ENCODE results near the gene GAREM1.

Gene GAREM1

DNA sequence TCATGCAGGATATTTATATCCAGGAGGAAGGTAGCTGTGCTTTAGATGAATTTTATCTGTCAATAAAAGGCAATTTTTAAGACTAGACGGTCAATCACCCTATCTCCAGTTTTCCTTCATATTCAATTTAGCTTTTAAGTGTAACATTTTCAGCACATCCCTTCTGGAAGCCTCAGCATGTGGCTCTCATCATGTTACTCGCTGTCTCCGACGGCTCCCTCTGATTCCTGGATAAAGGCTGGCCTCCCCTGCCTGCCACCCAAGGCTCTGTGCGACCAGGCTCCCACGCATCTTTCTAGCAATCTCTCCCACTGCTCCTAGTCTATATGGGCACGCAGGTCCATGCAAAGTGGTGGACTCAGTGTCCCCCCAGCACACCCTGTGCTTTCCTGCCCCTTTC lies 196.4 kb downstream of the GAREM1 start:
- no peaks in the 10 kb centered on the region for H3K4me1 ChIP-seq (ENCODE audit: control insufficient read depth, low read depth, low read length)
- H3K4ac ChIP-seq (ENCODE audit: low read depth, low read length) = no peak overlapping the region
- WGBS (ENCODE audit: extremely low coverage, insufficient coverage, low lambda C conversion rate) = no CpG with 5 or more reads among the region's 7 CpGs

DNA sequence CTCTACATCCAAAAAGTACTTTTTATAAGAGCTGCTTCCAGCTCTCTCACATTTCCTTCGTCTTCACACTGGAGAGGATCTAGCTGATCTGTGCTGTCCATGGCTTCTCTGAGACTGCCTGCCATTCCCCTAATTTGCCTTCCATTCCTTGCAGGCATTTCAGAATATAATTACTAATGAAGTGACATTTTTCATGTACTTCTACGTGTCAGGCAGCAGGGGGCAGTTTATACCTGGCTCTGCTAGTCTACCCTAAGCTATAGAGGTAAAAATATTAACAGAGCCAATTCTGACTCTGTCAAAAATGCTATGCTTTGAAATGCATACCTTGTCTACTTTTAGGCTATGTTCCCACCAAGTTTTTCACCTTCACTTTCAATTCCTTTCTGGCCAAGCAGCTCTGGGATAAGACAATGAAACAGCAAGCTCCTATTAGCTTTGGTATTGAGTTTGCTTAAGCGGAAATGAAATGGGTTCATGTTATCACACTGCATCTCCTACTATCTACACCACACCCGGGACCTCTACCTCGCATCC lies 198.9 kb downstream of the GAREM1 start:
- H3K56ac ChIP-seq (ENCODE audit: low read length) = no peak overlapping the region
- H3K9ac ChIP-seq (ENCODE audit: low read length) = no peak overlapping the region
- H3K36me3 ChIP-seq (ENCODE audit: control insufficient read depth, insufficient read depth, low read length) = no peaks in the 10 kb centered on the region
- H3K27me3 ChIP-seq (ENCODE audit: insufficient read depth, low read length, poor library complexity) = no peaks in the 10 kb centered on the region
- no CpG with 5 or more reads among the region's 5 CpGs for WGBS (ENCODE audit: extremely low coverage, insufficient coverage, low lambda C conversion rate)
- no peak overlapping the region for H2BK120ac ChIP-seq (ENCODE audit: low read depth, low read length)
- H2BK15ac ChIP-seq (replicated peaks; ENCODE audit: low read depth) = no peak overlapping the region
- no peak overlapping the region for H3K23ac ChIP-seq (ENCODE audit: low read length)
- no peak overlapping the region for H3K4me3 ChIP-seq (ENCODE audit: low read length)
- no peak overlapping the region for H4K5ac ChIP-seq (ENCODE audit: low read length)
- no peak overlapping the region for H2AK5ac ChIP-seq (ENCODE audit: low read length)
- no peak overlapping the region for H3K4me2 ChIP-seq (ENCODE audit: low read length)
- peak; percentile 72 for DNase-seq
- H3K4ac ChIP-seq (ENCODE audit: low read depth, low read length) = no peak overlapping the region
- no peak overlapping the region for H4K8ac ChIP-seq (ENCODE audit: low read depth, low read length)
- H3K18ac ChIP-seq (ENCODE audit: low read length) = no peak overlapping the region
- H3K79me2 ChIP-seq (ENCODE audit: control insufficient read depth, insufficient read depth, low read length) = no peaks in the 10 kb centered on the region
- no peaks in the 10 kb centered on the region for H3K4me1 ChIP-seq (ENCODE audit: control insufficient read depth, low read depth, low read length)
- H3K27ac ChIP-seq (ENCODE audit: low read depth, low read length) = no peak overlapping the region
- H2BK5ac ChIP-seq (ENCODE audit: low read length) = no peak overlapping the region
- no peaks in the 10 kb centered on the region for H3K79me1 ChIP-seq (ENCODE audit: low read length)

More for the DNA sequence above, 196.4 kb downstream of the GAREM1 start:
- H2BK120ac ChIP-seq (ENCODE audit: low read depth, low read length) = no peak overlapping the region
- no peak overlapping the region for H3K27ac ChIP-seq (ENCODE audit: low read depth, low read length)
- no peak overlapping the region for H2AK5ac ChIP-seq (ENCODE audit: low read length)
- no peaks in the 10 kb centered on the region for H3K79me1 ChIP-seq (ENCODE audit: low read length)
- no peak overlapping the region for H4K8ac ChIP-seq (ENCODE audit: low read depth, low read length)
- no peaks in the 10 kb centered on the region for H3K27me3 ChIP-seq (ENCODE audit: insufficient read depth, low read length, poor library complexity)
- DNase-seq = no peak
- no peak overlapping the region for H3K23ac ChIP-seq (ENCODE audit: low read length)
- H2BK5ac ChIP-seq (ENCODE audit: low read length) = no peak overlapping the region
- no peak overlapping the region for H3K56ac ChIP-seq (ENCODE audit: low read length)
- no peak overlapping the region for H2BK15ac ChIP-seq (replicated peaks; ENCODE audit: low read depth)
- H3K4me3 ChIP-seq (ENCODE audit: low read length) = no peak overlapping the region
- no peak overlapping the region for H3K9ac ChIP-seq (ENCODE audit: low read length)
- no peaks in the 10 kb centered on the region for H3K36me3 ChIP-seq (ENCODE audit: control insufficient read depth, insufficient read depth, low read length)
- no peak overlapping the region for H4K5ac ChIP-seq (ENCODE audit: low read length)
- H3K4me2 ChIP-seq (ENCODE audit: low read length) = no peak overlapping the region
- no peak overlapping the region for H3K18ac ChIP-seq (ENCODE audit: low read length)
- no peaks in the 10 kb centered on the region for H3K79me2 ChIP-seq (ENCODE audit: control insufficient read depth, insufficient read depth, low read length)

DNA sequence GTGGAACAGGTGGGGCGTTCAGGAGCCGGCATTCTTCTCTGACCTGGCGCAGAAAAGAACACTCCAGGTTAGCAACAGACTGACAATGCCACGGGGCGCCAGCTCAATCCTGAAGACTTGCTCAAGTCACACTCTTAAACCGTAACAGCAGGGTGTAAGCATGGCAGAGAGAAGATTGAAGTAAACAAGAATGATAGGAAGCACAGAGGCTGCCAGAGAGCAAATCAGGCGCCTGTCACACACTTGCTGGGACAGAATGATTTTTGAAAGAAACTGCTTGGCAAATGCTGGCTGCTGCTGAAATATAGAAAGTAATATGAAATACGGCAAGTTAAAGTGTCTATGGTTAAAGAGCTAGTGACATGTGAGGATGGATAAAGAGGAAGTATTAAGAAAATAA lies 200.3 kb downstream of the GAREM1 start:
- no peak overlapping the region for H4K8ac ChIP-seq (ENCODE audit: low read depth, low read length)
- no peak overlapping the region for H3K18ac ChIP-seq (ENCODE audit: low read length)
- no peaks in the 10 kb centered on the region for H3K79me1 ChIP-seq (ENCODE audit: low read length)
- H3K36me3 ChIP-seq (ENCODE audit: control insufficient read depth, insufficient read depth, low read length) = no peaks in the 10 kb centered on the region
- no peak overlapping the region for H3K56ac ChIP-seq (ENCODE audit: low read length)
- H2BK120ac ChIP-seq (ENCODE audit: low read depth, low read length) = no peak overlapping the region
- H3K27ac ChIP-seq (ENCODE audit: low read depth, low read length) = no peak overlapping the region
- H3K4ac ChIP-seq (ENCODE audit: low read depth, low read length) = no peak overlapping the region
- H3K27me3 ChIP-seq (ENCODE audit: insufficient read depth, low read length, poor library complexity) = no peaks in the 10 kb centered on the region
- H3K4me3 ChIP-seq (ENCODE audit: low read length) = no peak overlapping the region
- no peak overlapping the region for H3K23ac ChIP-seq (ENCODE audit: low read length)
- H3K79me2 ChIP-seq (ENCODE audit: control insufficient read depth, insufficient read depth, low read length) = no peaks in the 10 kb centered on the region
- H3K9ac ChIP-seq (ENCODE audit: low read length) = no peak overlapping the region
- no peak overlapping the region for H4K5ac ChIP-seq (ENCODE audit: low read length)
- DNase-seq = no peak
- 100% methylated on average over 1 of the region's 8 CpGs for WGBS (ENCODE audit: extremely low coverage, insufficient coverage, low lambda C conversion rate)
- H3K4me2 ChIP-seq (ENCODE audit: low read length) = no peak overlapping the region
- H2AK5ac ChIP-seq (ENCODE audit: low read length) = no peak overlapping the region
- H2BK5ac ChIP-seq (ENCODE audit: low read length) = no peak overlapping the region
- H3K4me1 ChIP-seq (ENCODE audit: control insufficient read depth, low read depth, low read length) = no peaks in the 10 kb centered on the region
- no peak overlapping the region for H2BK15ac ChIP-seq (replicated peaks; ENCODE audit: low read depth)

DNA sequence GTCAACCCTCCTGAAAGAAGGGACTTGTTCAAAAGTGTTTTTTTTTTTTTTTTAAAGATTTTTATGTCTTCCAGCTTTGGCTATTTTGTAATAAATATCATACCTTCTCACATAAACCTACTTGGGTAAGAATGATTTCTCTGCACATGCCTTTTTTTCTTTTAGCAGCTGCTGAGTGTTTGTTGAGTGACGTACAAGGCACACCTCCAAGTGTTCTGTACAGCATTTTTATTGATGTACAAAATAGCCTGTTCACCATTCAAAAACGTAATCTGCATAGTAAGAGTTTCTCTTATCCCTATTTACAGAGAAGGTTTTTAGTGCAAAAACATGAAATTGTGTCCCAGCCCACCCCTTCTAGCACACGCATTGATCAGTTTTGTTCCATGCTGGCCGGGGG lies 203.2 kb downstream of the GAREM1 start:
- no CpG with 5 or more reads among the region's 4 CpGs for WGBS (ENCODE audit: extremely low coverage, insufficient coverage, low lambda C conversion rate)

GRCh38 chr18:32264401-32264800 lies 206.3 kb downstream of the GAREM1 start:
- no peak for DNase-seq
- Histone ChIP-seq H3K9ac (ENCODE audit: low read length) (no peak overlapping the region), H2BK120ac (ENCODE audit: low read depth, low read length) (no peak overlapping the region), H3K79me2 (ENCODE audit: control insufficient read depth, insufficient read depth, low read length) (no peaks in the 10 kb centered on the region), H2BK5ac (ENCODE audit: low read length) (no peak overlapping the region), H3K27ac (ENCODE audit: low read depth, low read length) (no peak overlapping the region), H3K23ac (ENCODE audit: low read length) (no peak overlapping the region), H2AK5ac (ENCODE audit: low read length) (no peak overlapping the region), H4K8ac (ENCODE audit: low read depth, low read length) (no peak overlapping the region), H3K56ac (ENCODE audit: low read length) (no peak overlapping the region), H3K4me2 (ENCODE audit: low read length) (no peak overlapping the region), H3K4me1 (ENCODE audit: control insufficient read depth, low read depth, low read length) (no peaks in the 10 kb centered on the region), H3K4me3 (ENCODE audit: low read length) (no peak overlapping the region), H3K79me1 (ENCODE audit: low read length) (no peaks in the 10 kb centered on the region), H3K4ac (ENCODE audit: low read depth, low read length) (no peak overlapping the region), H3K27me3 (ENCODE audit: insufficient read depth, low read length, poor library complexity) (no peaks in the 10 kb centered on the region), H3K18ac (ENCODE audit: low read length) (no peak overlapping the region), H3K36me3 (ENCODE audit: control insufficient read depth, insufficient read depth, low read length) (no peaks in the 10 kb centered on the region), H4K5ac (ENCODE audit: low read length) (no peak overlapping the region), H2BK15ac (replicated peaks; ENCODE audit: low read depth) (no peak overlapping the region)
- no CpG with 5 or more reads among the region's 2 CpGs for WGBS (ENCODE audit: extremely low coverage, insufficient coverage, low lambda C conversion rate)

More for the DNA sequence above, 203.2 kb downstream of the GAREM1 start:
- Histone ChIP-seq H3K9ac (ENCODE audit: low read length) (no peak overlapping the region), H2BK15ac (replicated peaks; ENCODE audit: low read depth) (no peak overlapping the region), H2BK120ac (ENCODE audit: low read depth, low read length) (no peak overlapping the region), H3K56ac (ENCODE audit: low read length) (no peak overlapping the region), H3K18ac (ENCODE audit: low read length) (no peak overlapping the region), H4K8ac (ENCODE audit: low read depth, low read length) (no peak overlapping the region), H3K4me3 (ENCODE audit: low read length) (no peak overlapping the region), H4K5ac (ENCODE audit: low read length) (no peak overlapping the region), H3K4me1 (ENCODE audit: control insufficient read depth, low read depth, low read length) (no peaks in the 10 kb centered on the region), H3K23ac (ENCODE audit: low read length) (no peak overlapping the region), H3K27me3 (ENCODE audit: insufficient read depth, low read length, poor library complexity) (no peaks in the 10 kb centered on the region), H3K4ac (ENCODE audit: low read depth, low read length) (no peak overlapping the region), H3K27ac (ENCODE audit: low read depth, low read length) (no peak overlapping the region), H3K36me3 (ENCODE audit: control insufficient read depth, insufficient read depth, low read length) (no peaks in the 10 kb centered on the region), H3K79me2 (ENCODE audit: control insufficient read depth, insufficient read depth, low read length) (no peaks in the 10 kb centered on the region), H3K4me2 (ENCODE audit: low read length) (no peak overlapping the region), H2AK5ac (ENCODE audit: low read length) (no peak overlapping the region), H3K79me1 (ENCODE audit: low read length) (no peaks in the 10 kb centered on the region), H2BK5ac (ENCODE audit: low read length) (no peak overlapping the region)
- no peak for DNase-seq

DNA sequence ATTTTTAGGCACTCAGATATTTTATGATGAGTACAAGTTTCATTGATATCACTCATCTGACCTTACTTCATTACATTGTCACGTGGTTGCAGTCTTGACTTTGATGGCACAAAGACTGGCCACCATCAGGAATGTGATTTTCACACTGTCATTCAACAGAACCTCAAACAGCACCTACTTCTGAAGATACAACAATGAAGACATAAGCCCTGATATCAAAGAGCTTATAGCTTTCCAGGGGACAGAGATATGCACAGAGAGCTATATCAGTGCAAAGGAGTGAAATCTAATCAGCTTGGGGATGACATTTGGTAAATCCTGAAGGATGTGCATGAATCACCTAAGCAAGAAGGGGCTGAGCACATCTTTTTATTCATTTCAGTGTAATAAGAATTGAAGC lies 208.6 kb downstream of the GAREM1 start:
- Histone ChIP-seq H4K8ac (ENCODE audit: low read depth, low read length) (no peak overlapping the region), H4K5ac (ENCODE audit: low read length) (no peak overlapping the region), H3K4me1 (ENCODE audit: control insufficient read depth, low read depth, low read length) (no peaks in the 10 kb centered on the region), H2BK120ac (ENCODE audit: low read depth, low read length) (no peak overlapping the region), H3K23ac (ENCODE audit: low read length) (no peak overlapping the region), H2AK5ac (ENCODE audit: low read length) (no peak overlapping the region), H3K79me2 (ENCODE audit: control insufficient read depth, insufficient read depth, low read length) (no peaks in the 10 kb centered on the region), H3K4ac (ENCODE audit: low read depth, low read length) (no peak overlapping the region), H3K27me3 (ENCODE audit: insufficient read depth, low read length, poor library complexity) (no peaks in the 10 kb centered on the region), H3K79me1 (ENCODE audit: low read length) (no peaks in the 10 kb centered on the region), H3K36me3 (ENCODE audit: control insufficient read depth, insufficient read depth, low read length) (no peaks in the 10 kb centered on the region), H3K4me3 (ENCODE audit: low read length) (no peak overlapping the region), H2BK5ac (ENCODE audit: low read length) (no peak overlapping the region), H3K56ac (ENCODE audit: low read length) (no peak overlapping the region), H3K4me2 (ENCODE audit: low read length) (no peak overlapping the region), H2BK15ac (replicated peaks; ENCODE audit: low read depth) (no peak overlapping the region), H3K18ac (ENCODE audit: low read length) (no peak overlapping the region), H3K9ac (ENCODE audit: low read length) (no peak overlapping the region), H3K27ac (ENCODE audit: low read depth, low read length) (no peak overlapping the region)
- WGBS (ENCODE audit: extremely low coverage, insufficient coverage, low lambda C conversion rate) = no CpG with 5 or more reads among the region's 1 CpG
- DNase-seq = peak; percentile 77
